Natural killer cell treated with Interleukin-12 subunit alpha and Interleukin-12 subunit beta and Interleukin-15 and Interleukin-18, amount 100 ng/mL, for 72 hours (primary cell): ENCODE data around the gene MRPS9. TPM values are rescaled to one million over a fixed set of nuclear protein-coding genes. Genes with fewer than 3 reads are reported as not detected.

Experiments
- ATAC-seq, 2 donors: fragments of 150-1000 bp; cut with Tn5 transposase in 1 of 2; sonication (Bioruptor Pico), chemical (Tn5 transposase) in 1 of 2; 2 replicates each; pipeline ENCODE4 v1.10.0; 2021
- DNase-seq: peaks from one replicate; pipeline ENCODE4 v3.0.0; 2022; ENCODE audit warnings: low spot score
- H3K27ac Mint-ChIP-seq, 2 donors: 1 replicate in 1 of 2; 2 replicates in 1 of 2; pipeline ENCODE4 v1.8.0; 2022; ENCODE audit warnings: mixed read lengths in 2 of 2, mild to moderate bottlenecking in 1 of 2, moderate library complexity in 1 of 2
- H3K27me3 Mint-ChIP-seq, 2 donors: 1 replicate in 1 of 2; 2 replicates in 1 of 2; pipeline ENCODE4 v1.8.0; 2022; ENCODE audit warnings: mixed read lengths in 2 of 2
- H3K36me3 Mint-ChIP-seq: one replicate; pipeline ENCODE4 v1.8.0; 2022; ENCODE audit warnings: mixed read lengths
- H3K4me1 Mint-ChIP-seq, 2 donors: 1 replicate in 1 of 2; 2 replicates in 1 of 2; pipeline ENCODE4 v1.8.0; 2022; ENCODE audit warnings: low read depth in 2 of 2, mixed read lengths in 2 of 2, mild to moderate bottlenecking in 1 of 2
- H3K4me3 Mint-ChIP-seq: one replicate; pipeline ENCODE4 v1.8.0; 2022; ENCODE audit warnings: mixed read lengths
- H3K9me3 Mint-ChIP-seq: 2 replicates; pipeline ENCODE4 v1.8.0; 2022; ENCODE audit warnings: mixed read lengths
- total RNA-seq, 2 donors: library from RNA; stranded (reverse); gene quantifications; one replicate each; pipeline ENCODE4 v1.2.3, GENCODE V29; 2022

Gene MRPS9
- total RNA-seq, 2 donors from 2014 or later: 26.8 to 29.8 TPM

- no peak for ATAC-seq
- H3K36me3 Mint-ChIP-seq: no peaks in the 10 kb centered on the region
Measured at GRCh38 chr2:105062158-105062557, 24.3 kb downstream of the MRPS9 start.

GRCh38 chr2:105068387-105068786 lies 30.5 kb downstream of the MRPS9 start:
- Mint-ChIP-seq H3K27ac (peak overlapping the region in 1 of 2 donors; percentile 26), H3K9me3 (no peaks in the 10 kb centered on the region), H3K36me3 (no peaks in the 10 kb centered on the region), H3K27me3 (no peaks in the 10 kb centered on the region), H3K4me1 (peaks cover 40 to 54% of the 10 kb centered on the region in 2 donors), H3K4me3 (no peak overlapping the region)
- ATAC-seq: no peak
- DNase-seq: no peak

More at GRCh38 chr2:105062158-105062557, 24.3 kb downstream of the MRPS9 start:
- Mint-ChIP-seq H3K27me3 (no peaks in the 10 kb centered on the region), H3K9me3 (no peaks in the 10 kb centered on the region), H3K4me1 (peaks cover 20 to 24% of the 10 kb centered on the region in 2 donors), H3K27ac (peak overlapping the region in 1 of 2 donors; percentile 9), H3K4me3 (no peak overlapping the region)
- DNase-seq: no peak

- DNase-seq: no peak
- Mint-ChIP-seq H3K27ac (peak overlapping the region in 1 of 2 donors; percentile 26), H3K4me1 (peaks cover 41 to 55% of the 10 kb centered on the region in 2 donors), H3K9me3 (no peaks in the 10 kb centered on the region), H3K27me3 (no peaks in the 10 kb centered on the region), H3K36me3 (no peaks in the 10 kb centered on the region), H3K4me3 (no peak overlapping the region)
- no peak for ATAC-seq
Measured at GRCh38 chr2:105068875-105069274, 31.0 kb downstream of the MRPS9 start.

GRCh38 chr2:105070010-105070865 lies 32.4 kb downstream of the MRPS9 start:
- peak overlapping the region; percentile 87 to 93 for H3K27ac Mint-ChIP-seq
- H3K4me1 Mint-ChIP-seq: peaks cover 51 to 62% of the 10 kb centered on the region in 2 donors
- H3K4me3 Mint-ChIP-seq: peak overlapping the region; percentile 86
- H3K36me3 Mint-ChIP-seq: no peaks in the 10 kb centered on the region
- no peaks in the 10 kb centered on the region for H3K9me3 Mint-ChIP-seq
- DNase-seq: no peak
- no peaks in the 10 kb centered on the region for H3K27me3 Mint-ChIP-seq
- peak; percentile 55 to 60 for ATAC-seq

GRCh38 chr2:105071379-105071778 lies 33.5 kb downstream of the MRPS9 start:
- ATAC-seq (peak; percentile 70 to 84), DNase-seq (no peak)
- H3K27me3 Mint-ChIP-seq: no peaks in the 10 kb centered on the region
- H3K4me1 Mint-ChIP-seq: peaks cover 46 to 59% of the 10 kb centered on the region in 2 donors
- H3K4me3 Mint-ChIP-seq: peak overlapping the region; percentile 86
- peak overlapping the region; percentile 87 to 93 for H3K27ac Mint-ChIP-seq
- no peaks in the 10 kb centered on the region for H3K36me3 Mint-ChIP-seq
- no peaks in the 10 kb centered on the region for H3K9me3 Mint-ChIP-seq

GRCh38 chr2:105072039-105072438 lies 34.2 kb downstream of the MRPS9 start:
- Mint-ChIP-seq H3K27me3 (no peaks in the 10 kb centered on the region), H3K36me3 (no peaks in the 10 kb centered on the region), H3K4me3 (peak overlapping the region; percentile 86), H3K4me1 (peaks cover 46 to 59% of the 10 kb centered on the region in 2 donors), H3K27ac (peak overlapping the region; percentile 87 to 93), H3K9me3 (no peaks in the 10 kb centered on the region)
- DNase-seq: peak; percentile 80
- peak; percentile 86 to 89 for ATAC-seq

- Mint-ChIP-seq H3K4me3 (no peak overlapping the region), H3K27ac (peak overlapping the region; percentile 4 to 88), H3K4me1 (peaks cover 41 to 53% of the 10 kb centered on the region in 2 donors), H3K36me3 (no peaks in the 10 kb centered on the region), H3K27me3 (no peaks in the 10 kb centered on the region), H3K9me3 (no peaks in the 10 kb centered on the region)
- ATAC-seq (no peak), DNase-seq (no peak)
Measured at GRCh38 chr2:105073591-105073990, 35.7 kb downstream of the MRPS9 start.

- no peak overlapping the region for H3K27ac Mint-ChIP-seq
- no peaks in the 10 kb centered on the region for H3K36me3 Mint-ChIP-seq
- H3K9me3 Mint-ChIP-seq: no peaks in the 10 kb centered on the region
- no peak for ATAC-seq
- H3K4me1 Mint-ChIP-seq: peaks cover 24 to 34% of the 10 kb centered on the region in 2 donors
- H3K4me3 Mint-ChIP-seq: no peak overlapping the region
- no peak for DNase-seq
- no peaks in the 10 kb centered on the region for H3K27me3 Mint-ChIP-seq
Measured at GRCh38 chr2:105076121-105076520, 38.3 kb downstream of the MRPS9 start.

GRCh38 chr2:105078906-105079495 lies 41.1 kb downstream of the MRPS9 start:
- DNase-seq (no peak), ATAC-seq (no peak)
- Mint-ChIP-seq H3K4me1 (peaks cover 14 to 15% of the 10 kb centered on the region in 2 donors), H3K36me3 (no peaks in the 10 kb centered on the region), H3K9me3 (no peaks in the 10 kb centered on the region), H3K4me3 (no peak overlapping the region), H3K27me3 (no peaks in the 10 kb centered on the region), H3K27ac (no peak overlapping the region)

- Mint-ChIP-seq H3K27me3 (no peaks in the 10 kb centered on the region), H3K36me3 (no peaks in the 10 kb centered on the region), H3K4me1 (peaks cover 0 to under 1% of the 10 kb centered on the region in 2 donors), H3K9me3 (no peaks in the 10 kb centered on the region), H3K4me3 (no peak overlapping the region), H3K27ac (no peak overlapping the region)
- no peak for DNase-seq
- ATAC-seq: no peak
Measured at GRCh38 chr2:105080461-105080860, 42.6 kb downstream of the MRPS9 start.

GRCh38 chr2:105081006-105081601 lies 43.2 kb downstream of the MRPS9 start:
- Mint-ChIP-seq H3K36me3 (no peaks in the 10 kb centered on the region), H3K4me1 (no peaks in the 10 kb centered on the region), H3K9me3 (no peaks in the 10 kb centered on the region), H3K27ac (no peak overlapping the region), H3K27me3 (no peaks in the 10 kb centered on the region), H3K4me3 (no peak overlapping the region)
- DNase-seq (no peak), ATAC-seq (no peak)

GRCh38 chr2:105082107-105082506 lies 44.2 kb downstream of the MRPS9 start:
- H3K4me3 Mint-ChIP-seq: no peak overlapping the region
- peaks cover 4 to 7% of the 10 kb centered on the region in 2 donors for H3K4me1 Mint-ChIP-seq
- no peaks in the 10 kb centered on the region for H3K27me3 Mint-ChIP-seq
- DNase-seq (no peak), ATAC-seq (no peak)
- H3K36me3 Mint-ChIP-seq: no peaks in the 10 kb centered on the region
- H3K27ac Mint-ChIP-seq: no peak overlapping the region
- no peaks in the 10 kb centered on the region for H3K9me3 Mint-ChIP-seq

GRCh38 chr2:105085525-105085924 lies 47.7 kb downstream of the MRPS9 start:
- H3K4me3 Mint-ChIP-seq: no peak overlapping the region
- no peaks in the 10 kb centered on the region for H3K27me3 Mint-ChIP-seq
- peaks cover 12 to 15% of the 10 kb centered on the region in 2 donors for H3K4me1 Mint-ChIP-seq
- DNase-seq: no peak
- H3K9me3 Mint-ChIP-seq: no peaks in the 10 kb centered on the region
- no peak for ATAC-seq
- H3K27ac Mint-ChIP-seq: no peak overlapping the region
- H3K36me3 Mint-ChIP-seq: no peaks in the 10 kb centered on the region

- H3K4me1 Mint-ChIP-seq: peaks cover 12 to 15% of the 10 kb centered on the region in 2 donors
- ATAC-seq: no peak
- peak overlapping the region in 1 of 2 donors; percentile 78 for H3K27ac Mint-ChIP-seq
- H3K4me3 Mint-ChIP-seq: no peak overlapping the region
- DNase-seq: no peak
- no peaks in the 10 kb centered on the region for H3K36me3 Mint-ChIP-seq
- H3K27me3 Mint-ChIP-seq: no peaks in the 10 kb centered on the region
- no peaks in the 10 kb centered on the region for H3K9me3 Mint-ChIP-seq
Measured at GRCh38 chr2:105087273-105087672, 49.4 kb downstream of the MRPS9 start.
